Kidney epithelial cell (primary cell): ENCODE measurements around the gene GRK3. TPM values are rescaled to one million over a fixed set of nuclear protein-coding genes. Genes with fewer than 3 reads are reported as not detected.

ENCODE experiments used
- DNase-seq: peaks from one replicate; pipeline ENCODE4 v3.0.0-alpha.2; 2010; ENCODE audit warnings: low read depth
- H3K27me3 ChIP-seq: 2 replicates; pipeline ENCODE4 v1.6.0; 2011; ENCODE audit warnings: low read length; ENCODE audit not compliant: control insufficient read depth, insufficient read depth
- H3K36me3 ChIP-seq: 2 replicates; pipeline ENCODE4 v1.5.1; 2011; ENCODE audit warnings: low read length; ENCODE audit not compliant: control insufficient read depth, insufficient read depth
- H3K4me3 ChIP-seq: 2 replicates; pipeline ENCODE4 v1.5.1; 2011; ENCODE audit warnings: low read depth, mild to moderate bottlenecking, control low read depth, low read length
- total RNA-seq: library from RNA; depleted of rRNA; stranded (reverse); fragments of >200 nt; gene quantifications from 2 replicates; pipeline ENCODE4 v1.2.3, GENCODE V29; 2015
- TF ChIP-seq, protein P1 (sequence below): IDR thresholded peaks from 2 replicates; pipeline ENCODE4 v1.5.1; 2011; ENCODE audit warnings: mild to moderate bottlenecking, moderate library complexity, low read length, control low read depth, inconsistent platforms; ENCODE audit not compliant: insufficient read depth, poor library complexity, severe bottlenecking

The GRK3 gene
- total RNA-seq, 1 donor from 2014 or later: 5.8 TPM

- DNase-seq: no peak
- TF ChIP-seq, protein P1, sequence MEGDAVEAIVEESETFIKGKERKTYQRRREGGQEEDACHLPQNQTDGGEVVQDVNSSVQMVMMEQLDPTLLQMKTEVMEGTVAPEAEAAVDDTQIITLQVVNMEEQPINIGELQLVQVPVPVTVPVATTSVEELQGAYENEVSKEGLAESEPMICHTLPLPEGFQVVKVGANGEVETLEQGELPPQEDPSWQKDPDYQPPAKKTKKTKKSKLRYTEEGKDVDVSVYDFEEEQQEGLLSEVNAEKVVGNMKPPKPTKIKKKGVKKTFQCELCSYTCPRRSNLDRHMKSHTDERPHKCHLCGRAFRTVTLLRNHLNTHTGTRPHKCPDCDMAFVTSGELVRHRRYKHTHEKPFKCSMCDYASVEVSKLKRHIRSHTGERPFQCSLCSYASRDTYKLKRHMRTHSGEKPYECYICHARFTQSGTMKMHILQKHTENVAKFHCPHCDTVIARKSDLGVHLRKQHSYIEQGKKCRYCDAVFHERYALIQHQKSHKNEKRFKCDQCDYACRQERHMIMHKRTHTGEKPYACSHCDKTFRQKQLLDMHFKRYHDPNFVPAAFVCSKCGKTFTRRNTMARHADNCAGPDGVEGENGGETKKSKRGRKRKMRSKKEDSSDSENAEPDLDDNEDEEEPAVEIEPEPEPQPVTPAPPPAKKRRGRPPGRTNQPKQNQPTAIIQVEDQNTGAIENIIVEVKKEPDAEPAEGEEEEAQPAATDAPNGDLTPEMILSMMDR: no peak
- no peaks in the 10 kb centered on the region for H3K27me3 ChIP-seq
- no peaks in the 10 kb centered on the region for H3K36me3 ChIP-seq
- H3K4me3 ChIP-seq: no peak overlapping the region
Measured at GRCh38 chr22:25709758-25710157, 145.3 kb downstream of the GRK3 start.

- no peaks in the 10 kb centered on the region for H3K27me3 ChIP-seq
- DNase-seq: no peak
- no peaks in the 10 kb centered on the region for H3K36me3 ChIP-seq
- TF ChIP-seq, protein P1: no peak
- H3K4me3 ChIP-seq: no peak overlapping the region
Measured at GRCh38 chr22:25710501-25710900, 146.0 kb downstream of the GRK3 start.

DNA sequence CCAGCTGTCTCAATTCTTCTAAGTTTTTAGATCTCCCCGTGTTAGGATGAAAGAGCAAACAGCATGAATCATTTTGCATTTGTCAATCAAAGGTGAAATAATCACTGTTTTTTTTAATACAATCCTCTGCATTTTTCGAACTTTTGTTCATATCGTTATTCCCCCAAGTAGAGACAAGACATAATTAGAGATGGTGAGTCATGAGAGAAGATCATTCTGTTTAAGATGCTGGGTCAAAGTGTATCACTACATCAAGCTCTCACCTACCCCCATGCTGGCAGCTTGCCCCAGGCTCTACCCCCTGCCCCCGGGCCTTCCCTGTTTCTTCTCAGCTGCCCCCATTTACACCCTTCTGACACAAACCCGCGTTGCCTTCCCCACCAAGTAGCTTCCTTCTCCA, 147.0 kb downstream of the GRK3 start:
- Histone ChIP-seq H3K4me3 (no peak overlapping the region), H3K27me3 (no peaks in the 10 kb centered on the region), H3K36me3 (no peaks in the 10 kb centered on the region)
- no peak for DNase-seq
- TF ChIP-seq, protein P1: no peak

GRCh38 chr22:25712661-25713400, 148.4 kb downstream of the GRK3 start:
- Histone ChIP-seq H3K4me3 (no peak overlapping the region), H3K27me3 (no peaks in the 10 kb centered on the region), H3K36me3 (no peaks in the 10 kb centered on the region)
- DNase-seq: no peak
- TF ChIP-seq, protein P1: no peak

- TF ChIP-seq, protein P1: no peak
- Histone ChIP-seq H3K27me3 (no peaks in the 10 kb centered on the region), H3K4me3 (no peak overlapping the region), H3K36me3 (no peaks in the 10 kb centered on the region)
- no peak for DNase-seq
Measured at GRCh38 chr22:25714070-25714469, 149.6 kb downstream of the GRK3 start.

GRCh38 chr22:25714739-25715138, 150.3 kb downstream of the GRK3 start:
- H3K4me3 ChIP-seq: no peak overlapping the region
- no peaks in the 10 kb centered on the region for H3K27me3 ChIP-seq
- TF ChIP-seq, protein P1: no peak
- DNase-seq: no peak
- H3K36me3 ChIP-seq: no peaks in the 10 kb centered on the region
